Measurements from ENCODE around the gene CPLX4. TPM values are rescaled to one million over a fixed set of nuclear protein-coding genes. Genes with fewer than 3 reads are reported as not detected.
A peak's percentile ranks its signal among the peaks of the same experiment; 100 is the strongest.

The CPLX4 gene
- total RNA-seq, 1 donor: not detected

GRCh38 chr18:59272891-59273758 lies 45.3 kb downstream of the CPLX4 start, which contains the start of gene RAX:
RAX (minus strand) TSS chr18:59273454; CDS start chr18:59273206, 248 bp downstream.
- peak; percentile 93 for DNase-seq (ENCODE audit: insufficient read length, low spot score, missing footprints)
- Histone ChIP-seq H3K27ac (ENCODE audit: low read depth, low read length) (no peak within 1 kb of the TSS), H3K79me2 (ENCODE audit: insufficient read depth, low read length) (no peaks in the 10 kb centered on the region), H3K4me1 (ENCODE audit: insufficient read depth, low read length) (no peaks in the 10 kb centered on the region), H2AFZ (ENCODE audit: low read length) (no peak within 1 kb of the TSS), H3K27me3 (ENCODE audit: insufficient read depth, low read length) (peaks cover 98% of the 10 kb centered on the region), H4K20me1 (ENCODE audit: insufficient read depth, low read length) (no peaks in the 10 kb centered on the region), H3K9me3 (ENCODE audit: low read depth, low read length) (peaks cover 4% of the 10 kb centered on the region), H3K4me3 (ENCODE audit: insufficient read depth, low read length) (peak within 1 kb of the TSS; percentile 45), H3K4me2 (ENCODE audit: insufficient read depth, low read length) (peak within 1 kb of the TSS; percentile 28), H3K36me3 (ENCODE audit: insufficient read depth, low read length) (no peaks in the 10 kb centered on the region)
- no peak for TF ChIP-seq CTCF (IDR thresholded peaks at IDR 0.05; ENCODE audit: extremely low read depth, low read depth, low read length)

- Histone ChIP-seq H3K36me3 (ENCODE audit: insufficient read depth, low read length) (no peaks in the 10 kb centered on the region), H3K27ac (ENCODE audit: low read depth, low read length) (no peak overlapping the region), H3K9me3 (ENCODE audit: low read depth, low read length) (peaks cover 4% of the 10 kb centered on the region), H3K79me2 (ENCODE audit: insufficient read depth, low read length) (no peaks in the 10 kb centered on the region), H3K27me3 (ENCODE audit: insufficient read depth, low read length) (peaks cover 98% of the 10 kb centered on the region), H3K4me1 (ENCODE audit: insufficient read depth, low read length) (no peaks in the 10 kb centered on the region), H3K4me3 (ENCODE audit: insufficient read depth, low read length) (peak overlapping the region; percentile 45), H3K4me2 (ENCODE audit: insufficient read depth, low read length) (peak overlapping the region; percentile 28), H2AFZ (ENCODE audit: low read length) (no peak overlapping the region), H4K20me1 (ENCODE audit: insufficient read depth, low read length) (no peaks in the 10 kb centered on the region)
- DNase-seq (ENCODE audit: insufficient read length, low spot score, missing footprints): no peak
- no peak for TF ChIP-seq CTCF (IDR thresholded peaks at IDR 0.05; ENCODE audit: extremely low read depth, low read depth, low read length)
These were observed 46.1 kb downstream of the CPLX4 start for GRCh38 chr18:59272221-59272888.

- peaks cover 4% of the 10 kb centered on the region for H3K9me3 ChIP-seq (ENCODE audit: low read depth, low read length)
- H3K4me3 ChIP-seq (ENCODE audit: insufficient read depth, low read length): no peak overlapping the region
- no peak for DNase-seq (ENCODE audit: insufficient read length, low spot score, missing footprints)
- no peaks in the 10 kb centered on the region for H3K36me3 ChIP-seq (ENCODE audit: insufficient read depth, low read length)
- no peaks in the 10 kb centered on the region for H3K4me1 ChIP-seq (ENCODE audit: insufficient read depth, low read length)
- H3K4me2 ChIP-seq (ENCODE audit: insufficient read depth, low read length): peak overlapping the region; percentile 28
- H3K27ac ChIP-seq (ENCODE audit: low read depth, low read length): no peak overlapping the region
- H3K79me2 ChIP-seq (ENCODE audit: insufficient read depth, low read length): no peaks in the 10 kb centered on the region
- no peak overlapping the region for H2AFZ ChIP-seq (ENCODE audit: low read length)
- peaks cover 98% of the 10 kb centered on the region for H3K27me3 ChIP-seq (ENCODE audit: insufficient read depth, low read length)
- TF ChIP-seq CTCF (IDR thresholded peaks at IDR 0.05; ENCODE audit: extremely low read depth, low read depth, low read length): no peak
- no peaks in the 10 kb centered on the region for H4K20me1 ChIP-seq (ENCODE audit: insufficient read depth, low read length)
These were observed 46.7 kb downstream of the CPLX4 start for GRCh38 chr18:59271606-59272220.
